Erythroblast (primary cell): ENCODE data around the gene MVD.

Experiments
- GATA1 ChIP-seq: IDR thresholded peaks from 2 replicates; pipeline ENCODE4 v1.6.1; 2011; ENCODE audit warnings: low read depth, mild to moderate bottlenecking, control low read depth, low read length, moderate library complexity
- POLR2A ChIP-seq: IDR thresholded peaks from 2 replicates; pipeline ENCODE4 v1.6.1; 2011; ENCODE audit warnings: mild to moderate bottlenecking, low read length

GRCh38 chr16:88631384-88631783 is 31.5 kb downstream of the MVD start:
- TF ChIP-seq POLR2A (no peak), GATA1 (no peak)
